OCI-LY3 (cell line): Measurements from ENCODE around the gene ANKRD42.

Source experiments
- H2AFZ ChIP-seq: fragments of 200-600, 300-600 bp; shearing (Covaris generic); 2 replicates; pipeline ENCODE4 v1.6.0; 2014; ENCODE audit warnings: antibody characterized with exemption, low read depth, low read length
- H3K27ac ChIP-seq: fragments of 200-600, 300-600 bp; sonication (generic); 2 replicates; pipeline ENCODE4 v1.5.1; 2014; ENCODE audit warnings: mild to moderate bottlenecking, low read length, moderate library complexity, mixed read lengths
- H3K27me3 ChIP-seq: fragments of 200-600, 300-600 bp; sonication (generic); 2 replicates; pipeline ENCODE4 v1.6.1; 2014; ENCODE audit warnings: low read depth, low read length, mixed read lengths
- H3K36me3 ChIP-seq: fragments of 200-600, 300-600 bp; sonication (generic); replicated peaks from 2 replicates; pipeline ENCODE3; 2014; ENCODE audit warnings: low read depth, low read length, mixed read lengths
- H3K4me1 ChIP-seq: fragments of 300-600, 200-600 bp; sonication (generic); 2 replicates; pipeline ENCODE4 v1.6.1; 2014; ENCODE audit warnings: low read length, mixed read lengths
- H3K4me2 ChIP-seq: fragments of 200-600, 300-600 bp; sonication (generic); 2 replicates; pipeline ENCODE4 v1.6.1; 2014; ENCODE audit warnings: low read length, mixed read lengths
- H3K4me3 ChIP-seq: fragments of 300-600, 200-600 bp; sonication (generic); 2 replicates; pipeline ENCODE4 v1.5.1; 2014; ENCODE audit warnings: antibody characterized with exemption, mild to moderate bottlenecking, low read length, moderate library complexity
- H3K79me2 ChIP-seq: fragments of 300-600, 200-600 bp; shearing (Covaris generic); 2 replicates; pipeline ENCODE4 v1.6.1; 2014; ENCODE audit warnings: mild to moderate bottlenecking, low read length, mixed read lengths
- H3K9ac ChIP-seq: fragments of 300-600, 200-600 bp; shearing (Covaris generic); 2 replicates; pipeline ENCODE4 v1.6.0; 2014; ENCODE audit warnings: mild to moderate bottlenecking, low read length, moderate library complexity
- H3K9me3 ChIP-seq: fragments of 200-600, 300-600 bp; shearing (Covaris generic); 2 replicates; pipeline ENCODE4 v1.6.1; 2014; ENCODE audit warnings: low read length, mixed read lengths; ENCODE audit not compliant: insufficient read depth
- H4K20me1 ChIP-seq: fragments of 200-600, 300-600 bp; sonication (generic); 2 replicates; pipeline ENCODE4 v1.6.1; 2016; ENCODE audit warnings: low read length, mixed read lengths; ENCODE audit not compliant: insufficient read depth
- CTCF ChIP-seq: fragments of 200-600, 300-600 bp; sonication (generic); IDR thresholded peaks from 2 replicates; pipeline ENCODE4 v1.5.1; 2014; ENCODE audit warnings: antibody characterized with exemption, low read length, low read depth
- EZH2phosphoT487 ChIP-seq: fragments of 200-600 bp; shearing (Covaris generic); IDR thresholded peaks from 2 replicates; pipeline ENCODE4 v1.6.1; 2018; ENCODE audit warnings: antibody characterized with exemption, mixed run types, low read depth

Gene ANKRD42

GRCh38 chr11:83159902-83160865, 33.3 kb upstream of the ANKRD42 start:
- peak overlapping the region; percentile 92 for H3K4me3 ChIP-seq

GRCh38 chr11:83161610-83162199, 31.8 kb upstream of the ANKRD42 start:
- Histone ChIP-seq H4K20me1 (peaks cover 61% of the 10 kb centered on the region), H3K9ac (no peak overlapping the region), H3K79me2 (peaks cover 98% of the 10 kb centered on the region), H2AFZ (no peak overlapping the region), H3K4me2 (peak overlapping the region; percentile 96), H3K4me1 (peaks cover 37% of the 10 kb centered on the region), H3K4me3 (peak overlapping the region; percentile 92), H3K36me3 (peaks cover 73% of the 10 kb centered on the region), H3K27ac (peak overlapping the region; percentile 3; the same call in 1 of the 2 replicates), H3K9me3 (no peaks in the 10 kb centered on the region), H3K27me3 (no peaks in the 10 kb centered on the region)
- TF ChIP-seq EZH2phosphoT487 (no peak), CTCF (no peak)

More at GRCh38 chr11:83159902-83160865, 33.3 kb upstream of the ANKRD42 start:
- Histone ChIP-seq H2AFZ (no peak overlapping the region), H3K9ac (peak overlapping the region; percentile 96), H3K27me3 (no peaks in the 10 kb centered on the region), H3K27ac (peak overlapping the region; percentile 88), H4K20me1 (peaks cover 51% of the 10 kb centered on the region), H3K9me3 (no peaks in the 10 kb centered on the region), H3K79me2 (peaks cover 83% of the 10 kb centered on the region), H3K4me1 (peaks cover 41% of the 10 kb centered on the region), H3K36me3 (peaks cover 57% of the 10 kb centered on the region), H3K4me2 (peak overlapping the region; percentile 96)
- no peak for TF ChIP-seq CTCF
- TF ChIP-seq EZH2phosphoT487, result no peak

- peaks cover 100% of the 10 kb centered on the region for H3K79me2 ChIP-seq
- peak overlapping the region; percentile 92 for H3K4me3 ChIP-seq
- H3K4me2 ChIP-seq, result peak overlapping the region; percentile 96
- peak overlapping the region; percentile 3; the same call in 1 of the 2 replicates for H3K27ac ChIP-seq
- H2AFZ ChIP-seq, result no peak overlapping the region
- peaks cover 65% of the 10 kb centered on the region for H4K20me1 ChIP-seq
- no peak for TF ChIP-seq EZH2phosphoT487
- H3K4me1 ChIP-seq, result peaks cover 37% of the 10 kb centered on the region
- H3K9ac ChIP-seq, result no peak overlapping the region; the same call in 1 of the 2 replicates
- no peaks in the 10 kb centered on the region for H3K27me3 ChIP-seq
- H3K36me3 ChIP-seq, result peaks cover 77% of the 10 kb centered on the region
- H3K9me3 ChIP-seq, result no peaks in the 10 kb centered on the region
Measured at GRCh38 chr11:83162377-83162776, 31.1 kb upstream of the ANKRD42 start.

- Histone ChIP-seq H3K36me3 (peaks cover 80% of the 10 kb centered on the region), H3K4me2 (no peak overlapping the region), H3K27ac (no peak overlapping the region), H3K4me3 (no peak overlapping the region), H3K79me2 (peaks cover 100% of the 10 kb centered on the region), H3K27me3 (no peaks in the 10 kb centered on the region), H3K9ac (no peak overlapping the region), H2AFZ (no peak overlapping the region), H3K4me1 (peaks cover 38% of the 10 kb centered on the region), H3K9me3 (no peaks in the 10 kb centered on the region), H4K20me1 (peaks cover 71% of the 10 kb centered on the region)
- TF ChIP-seq EZH2phosphoT487 (no peak), CTCF (no peak)
Measured at GRCh38 chr11:83166193-83166866, 27.2 kb upstream of the ANKRD42 start.
